Tongue (tissue), 2 donors: ENCODE measurements around the gene DNAJA3. TPM values are rescaled to one million over a fixed set of nuclear protein-coding genes. Genes with fewer than 3 reads are reported as not detected.
A peak's percentile ranks its signal among the peaks of the same experiment; 100 is the strongest.

Experiments
- DNase-seq: peaks from one replicate; pipeline ENCODE4 v3.0.0-alpha.2; 2015
- total RNA-seq: library from RNA; depleted of rRNA; stranded (reverse); fragments of >200 nt; gene quantifications from one replicate; pipeline ENCODE4 v1.2.3, GENCODE V29; 2014

The DNAJA3 gene
- 71.3 TPM for total RNA-seq

DNA sequence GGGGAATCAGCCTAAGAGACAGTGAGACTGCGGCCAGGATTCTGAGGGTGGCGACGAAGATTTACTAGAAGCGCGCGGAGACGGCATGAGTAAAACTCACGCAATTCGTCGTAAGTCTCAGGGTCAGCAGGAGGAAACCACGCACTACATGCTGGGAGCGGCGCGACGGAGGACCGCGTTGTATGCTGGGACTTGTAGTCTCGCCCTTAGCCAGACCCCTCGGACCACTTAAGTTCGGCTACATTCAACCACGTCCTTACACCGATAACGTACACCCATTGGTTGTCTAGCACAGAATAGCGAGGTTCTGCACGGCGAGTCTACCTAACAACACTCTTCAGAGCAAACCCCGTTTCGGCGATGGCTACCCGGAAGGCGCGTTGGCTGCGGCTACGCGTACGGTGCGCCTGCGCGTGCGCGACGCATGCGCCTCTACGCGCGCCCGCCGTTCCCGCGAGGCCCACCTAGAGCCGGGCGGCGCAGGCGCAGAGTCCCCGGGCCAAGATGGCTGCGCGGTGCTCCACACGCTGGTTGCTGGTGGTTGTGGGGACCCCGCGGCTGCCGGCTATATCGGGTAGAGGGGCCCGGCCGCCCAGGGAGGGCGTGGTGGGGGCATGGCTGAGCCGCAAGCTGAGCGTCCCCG is at the start of gene DNAJA3:
Gene DNAJA3, plus strand, starts transcription at position 491 of the 643 bp plus-strand sequence. Its CDS starts 14 bp downstream, at position 505.
- DNase-seq, result peak; percentile 98

GRCh38 chr16:4376126-4376892 is 49.4 kb upstream of the DNAJA3 start:
- peak; percentile 79 for DNase-seq

GRCh38 chr16:4376893-4377572 is 48.6 kb upstream of the DNAJA3 start:
- no peak for DNase-seq

- DNase-seq, result no peak
Measured at GRCh38 chr16:4377573-4378154, 48.0 kb upstream of the DNAJA3 start.

DNA sequence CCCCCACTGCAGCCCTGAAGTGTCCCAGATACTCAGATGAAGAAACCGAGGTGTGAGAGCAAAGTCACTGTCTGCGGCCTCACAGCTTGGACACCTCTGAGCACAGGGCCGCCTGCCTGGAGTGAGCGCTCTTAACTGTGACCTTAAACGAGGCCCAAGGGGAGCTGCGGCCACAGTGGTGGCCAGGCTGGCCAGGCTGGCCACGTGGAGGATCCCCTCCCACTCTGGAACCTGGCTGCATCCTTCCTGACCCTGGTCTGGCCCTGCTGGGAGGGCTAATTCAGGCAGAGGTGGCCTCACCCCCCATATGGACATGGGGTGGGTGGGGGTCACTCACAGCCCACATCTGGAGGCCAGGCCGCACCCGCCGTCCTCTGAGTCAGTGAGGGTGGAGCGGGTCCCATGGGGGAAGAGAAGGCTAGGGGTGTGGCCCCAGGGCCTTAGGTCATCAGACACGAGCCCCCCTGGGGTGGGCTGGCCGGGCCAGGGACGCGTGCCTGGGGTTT is 47.5 kb upstream of the DNAJA3 start:
- DNase-seq, result no peak

GRCh38 chr16:4378999-4379690 is 46.5 kb upstream of the DNAJA3 start:
- DNase-seq, result no peak

- peak; percentile 73 for DNase-seq
Measured at GRCh38 chr16:4380119-4381063, 45.3 kb upstream of the DNAJA3 start.

DNA sequence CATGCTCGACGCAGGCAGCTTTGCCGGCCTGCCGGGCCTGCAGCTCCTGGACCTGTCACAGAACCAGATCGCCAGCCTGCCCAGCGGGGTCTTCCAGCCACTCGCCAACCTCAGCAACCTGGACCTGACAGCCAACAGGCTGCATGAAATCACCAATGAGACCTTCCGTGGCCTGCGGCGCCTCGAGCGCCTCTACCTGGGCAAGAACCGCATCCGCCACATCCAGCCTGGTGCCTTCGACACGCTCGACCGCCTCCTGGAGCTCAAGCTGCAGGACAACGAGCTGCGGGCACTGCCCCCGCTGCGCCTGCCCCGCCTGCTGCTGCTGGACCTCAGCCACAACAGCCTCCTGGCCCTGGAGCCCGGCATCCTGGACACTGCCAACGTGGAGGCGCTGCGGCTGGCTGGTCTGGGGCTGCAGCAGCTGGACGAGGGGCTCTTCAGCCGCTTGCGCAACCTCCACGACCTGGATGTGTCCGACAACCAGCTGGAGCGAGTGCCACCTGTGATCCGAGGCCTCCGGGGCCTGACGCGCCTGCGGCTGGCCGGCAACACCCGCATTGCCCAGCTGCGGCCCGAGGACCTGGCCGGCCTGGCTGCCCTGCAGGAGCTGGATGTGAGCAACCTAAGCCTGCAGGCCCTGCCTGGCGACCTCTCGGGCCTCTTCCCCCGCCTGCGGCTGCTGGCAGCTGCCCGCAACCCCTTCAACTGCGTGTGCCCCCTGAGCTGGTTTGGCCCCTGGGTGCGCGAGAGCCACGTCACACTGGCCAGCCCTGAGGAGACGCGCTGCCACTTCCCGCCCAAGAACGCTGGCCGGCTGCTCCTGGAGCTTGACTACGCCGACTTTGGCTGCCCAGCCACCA is 44.4 kb upstream of the DNAJA3 start:
- no peak for DNase-seq

GRCh38 chr16:4381935-4382794 is 43.5 kb upstream of the DNAJA3 start:
- no peak for DNase-seq

- DNase-seq, result no peak
Measured at GRCh38 chr16:4382795-4383357, 42.8 kb upstream of the DNAJA3 start.

GRCh38 chr16:4383591-4384444 is 41.9 kb upstream of the DNAJA3 start:
- DNase-seq, result no peak

GRCh38 chr16:4384509-4384942 is 41.1 kb upstream of the DNAJA3 start:
- DNase-seq, result peak; percentile 74

- no peak for DNase-seq
Measured at GRCh38 chr16:4385066-4385788, 40.4 kb upstream of the DNAJA3 start.

- DNase-seq, result no peak
Measured at GRCh38 chr16:4385789-4386450, 39.7 kb upstream of the DNAJA3 start.

GRCh38 chr16:4386451-4386805 is 39.2 kb upstream of the DNAJA3 start:
- no peak for DNase-seq

DNA sequence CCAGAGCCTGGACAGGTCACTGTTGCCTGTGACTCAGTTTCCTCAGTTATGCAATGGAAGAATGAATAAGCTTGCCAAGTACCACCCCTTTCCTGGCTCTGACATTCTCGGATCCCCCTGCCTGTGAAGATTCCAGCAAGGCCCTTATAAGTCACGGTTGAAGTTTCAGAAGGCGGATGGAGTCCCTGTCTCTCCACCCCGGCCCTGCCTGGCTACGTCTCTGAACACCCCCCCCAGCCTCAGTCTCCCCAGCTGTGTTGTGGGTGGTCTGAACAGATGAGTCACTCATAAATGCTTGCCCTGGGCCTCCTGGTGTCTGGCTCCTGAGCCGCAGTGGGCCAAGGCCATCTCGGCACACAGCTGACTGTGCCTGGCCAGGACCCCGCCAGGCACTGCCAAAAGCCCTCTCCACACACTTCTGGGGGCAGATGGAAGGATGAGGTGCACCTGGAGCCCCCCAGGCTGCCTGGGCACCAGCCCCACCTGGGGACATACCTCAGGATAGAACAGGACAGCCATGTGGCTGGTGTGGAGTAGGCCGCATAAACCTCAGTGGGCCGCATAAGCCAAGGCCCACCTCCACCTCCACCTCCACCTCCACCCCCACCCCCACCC is 38.6 kb upstream of the DNAJA3 start:
- no peak for DNase-seq
